ELF-1 (cell line): ENCODE data around the gene TAS2R30.

Experiments used
- DNase-seq: peaks from one replicate; pipeline ENCODE4 v3.0.0-alpha.2; 2016; ENCODE audit warnings: low read depth, low spot score

The TAS2R30 gene

GRCh38 chr12:11134305-11134704 lies at the start of gene TAS2R30:
Gene TAS2R30 (minus strand): TSS chr12:11134644. CDS start chr12:11134244, 400 bp downstream.
- DNase-seq: no peak

- DNase-seq: no peak
Measured at GRCh38 chr12:11183011-11183410, 48.6 kb upstream of the TAS2R30 start.

GRCh38 chr12:11182529-11182928 lies 48.1 kb upstream of the TAS2R30 start:
- no peak for DNase-seq

GRCh38 chr12:11178250-11178649 lies 43.8 kb upstream of the TAS2R30 start:
- no peak for DNase-seq

GRCh38 chr12:11174022-11174421 lies 39.6 kb upstream of the TAS2R30 start:
- DNase-seq: no peak

- no peak for DNase-seq
Measured at GRCh38 chr12:11171969-11172675, 37.7 kb upstream of the TAS2R30 start.

- peak; percentile 95 for DNase-seq
Measured at GRCh38 chr12:11171145-11171968, 36.9 kb upstream of the TAS2R30 start, which contains the start of gene SMIM10L1. Gene SMIM10L1 (plus strand): TSS chr12:11171194. CDS start chr12:11171357, 163 bp downstream.

GRCh38 chr12:11170810-11171144 lies 36.3 kb upstream of the TAS2R30 start:
- DNase-seq: no peak

GRCh38 chr12:11166300-11166699 lies 31.9 kb upstream of the TAS2R30 start:
- DNase-seq: no peak

GRCh38 chr12:11164384-11164783 lies 29.9 kb upstream of the TAS2R30 start:
- DNase-seq: no peak

- DNase-seq: no peak
Measured at GRCh38 chr12:11162502-11162901, 28.1 kb upstream of the TAS2R30 start.

- no peak for DNase-seq
Measured at GRCh38 chr12:11158885-11159444, 24.5 kb upstream of the TAS2R30 start.

- DNase-seq: no peak
Measured at GRCh38 chr12:11154400-11154925, 20.0 kb upstream of the TAS2R30 start.

- no peak for DNase-seq
Measured at GRCh38 chr12:11152725-11153124, 18.3 kb upstream of the TAS2R30 start.

- DNase-seq: no peak
Measured at GRCh38 chr12:11150832-11151231, 16.4 kb upstream of the TAS2R30 start.

- DNase-seq: no peak
Measured at GRCh38 chr12:11147420-11147819, 13.0 kb upstream of the TAS2R30 start.

- peak; percentile 20 for DNase-seq
Measured at GRCh38 chr12:11144297-11144696, 9.9 kb upstream of the TAS2R30 start.

- no peak for DNase-seq
Measured at GRCh38 chr12:11143352-11143751, 8.9 kb upstream of the TAS2R30 start.

- no peak for DNase-seq
Measured at GRCh38 chr12:11136075-11136474, 1.6 kb upstream of the TAS2R30 start.

- no peak for DNase-seq
Measured at GRCh38 chr12:11133816-11134215, 628 bp downstream of the TAS2R30 start.

GRCh38 chr12:11133162-11133561 lies 1.3 kb downstream of the TAS2R30 start:
- no peak for DNase-seq

- DNase-seq: no peak
Measured at GRCh38 chr12:11130999-11131398, 3.4 kb downstream of the TAS2R30 start.
